ENCODE data around the gene FOLR3. TPM values are rescaled to one million over a fixed set of nuclear protein-coding genes. Genes with fewer than 3 reads are reported as not detected.
"Not testable (repeated sequence)": the region's sequence is repeated elsewhere in the genome, so short reads cannot be mapped to it uniquely, and the experiment has no call there.

FOLR3 gene
- total RNA-seq (2012; rRNA removed), result 0.36 TPM in 1 of 2 replicates, not detected in the other
- polyA plus RNA-seq (2012; rRNA removed), result 0.27 and 0.29 TPM in 2 replicates
- 0.54 and 0.55 TPM in 2 replicates for polyA plus RNA-seq (2012; cell fraction: cytosol; rRNA removed)
- polyA plus RNA-seq (2012; cell fraction: nucleus; rRNA removed; ENCODE audit: low replicate concordance), result 0.16 and 0.76 TPM in 2 replicates
- Bru-seq, nascent RNA, result percentile 8 among the genes with signal in this experiment
- BruChase-seq, experiment 1, labeled RNA remaining after a 6-hour chase, result percentile 22 among the genes with signal in this experiment
- not detected for BruChase-seq, experiment 2, labeled RNA remaining after a 2-hour chase
- long read RNA-seq, result 0 reads

DNA sequence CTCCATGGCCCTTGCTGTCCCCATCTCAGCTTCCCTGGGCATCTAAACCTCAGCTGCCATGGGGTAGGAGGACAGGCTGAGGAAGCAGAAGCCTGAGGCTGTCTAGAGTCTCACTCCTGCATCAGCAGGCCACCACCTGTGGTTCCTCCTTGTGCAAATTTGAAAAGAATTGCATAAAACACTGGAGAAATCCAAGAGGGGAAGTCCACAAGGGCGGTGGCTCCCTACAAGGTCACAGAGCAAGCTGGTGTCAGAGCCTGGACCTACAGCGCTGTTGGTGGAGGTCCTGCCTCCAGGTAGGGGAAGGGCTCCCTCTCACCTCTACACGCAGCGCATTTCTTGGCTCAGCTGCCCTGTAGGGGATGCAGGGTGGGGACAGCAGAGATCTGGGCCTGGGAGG lies at the start of gene FOLR3:
FOLR3 (plus strand) TSS at position 253 of the 400 bp plus-strand sequence. CDS start 228 bp downstream, outside the sequence.
- H3K27me3 ChIP-seq (ENCODE audit: control insufficient read depth, insufficient read depth, low read length); H3K79me1 ChIP-seq (ENCODE audit: low read depth in 1 of 2, low read length in 2 of 2); H3K9me3 ChIP-seq (ENCODE audit: control insufficient read depth, insufficient read depth, low read length); H3K4me3 ChIP-seq (ENCODE audit: insufficient read depth, low read depth, low read length); intact Hi-C loops (cut with micrococcal nuclease); BruUV-seq (replicated peaks); H3K4me2 ChIP-seq (ENCODE audit: low read depth, low read length); H4K20me1 ChIP-seq (ENCODE audit: insufficient read depth, low read length); H3K4me1 ChIP-seq (ENCODE audit: control insufficient read depth, insufficient read depth, low read length); H3K36me3 ChIP-seq (ENCODE audit: control insufficient read depth, insufficient read depth, low read length); H3K9me1 ChIP-seq (ENCODE audit: insufficient read depth, low read length); in situ Hi-C loops (cut with MboI; ENCODE audit: low sequenced_read_pairs); dilution Hi-C loops (cut with HindIII; ENCODE audit: low sequenced_read_pairs, unreplicated experiment); H3K9ac ChIP-seq (ENCODE audit: low read depth, low read length); DNase-seq; ATAC-seq (ENCODE audit: low read depth): not testable (repeated sequence)
- Histone ChIP-seq H2BK20ac (ENCODE audit: low read depth, low read length) (peak within 1 kb of the TSS; percentile 81), H3K23ac (ENCODE audit: low read depth, low read length) (peak within 1 kb of the TSS; percentile 87; the same call in 1 of the 2 replicates), H2BK15ac (ENCODE audit: low read depth, low read length) (peak within 1 kb of the TSS; percentile 70; the same call in 2 of the 3 replicates), H2AFZ (replicated peaks; ENCODE audit: low read length, poor library complexity) (peak within 1 kb of the TSS; percentile 35), H2BK5ac (ENCODE audit: low read depth, low read length, poor library complexity, severe bottlenecking) (peak within 1 kb of the TSS; percentile 78), H3K18ac (ENCODE audit: low read depth, low read length) (peak within 1 kb of the TSS; percentile 42; the same call in 1 of the 2 replicates), H3K4ac (ENCODE audit: low read depth, low read length) (peak within 1 kb of the TSS; percentile 92), H3K56ac (ENCODE audit: extremely low read depth, insufficient read depth, low read length) (0 out of 2 replicates have a peak within 1 kb of the TSS, but pooled peaks have one; percentile 5), H3K27ac (ENCODE audit: insufficient read depth, low read length) (peak within 1 kb of the TSS; percentile 62), H4K91ac (ENCODE audit: insufficient read depth, low read depth, low read length) (peak within 1 kb of the TSS; percentile 52), H2AK5ac (ENCODE audit: low read depth, low read length) (peak within 1 kb of the TSS; percentile 93; the same call in 1 of the 2 replicates), H2BK120ac (ENCODE audit: low read depth, low read length) (peak within 1 kb of the TSS; percentile 93), H4K8ac (ENCODE audit: low read depth in 2 of 2, low read length in 2 of 2) (peak within 1 kb of the TSS; percentile 24 to 78; a peak in 2 of 4 replicates), H3K14ac (replicated peaks; ENCODE audit: low read depth, low read length) (peak within 1 kb of the TSS; percentile 88), H2AK9ac (replicated peaks; ENCODE audit: low read depth, low read length, poor library complexity) (peak within 1 kb of the TSS; percentile 81), H4K5ac (ENCODE audit: low read depth, low read length) (peak within 1 kb of the TSS; percentile 64; the same call in 1 of the 2 replicates)
- ChIA-PET CTCF (interaction anchor here (0.7 kb wide), 1 partner anchor 131 kb away, joined by 3 read pairs; no protein-coding TSS in a partner anchor), POLR2A (ENCODE audit: unreplicated experiment) (interaction anchor here (0.6 kb wide), 1 partner anchor 348 kb away, joined by 3 read pairs; no protein-coding TSS in a partner anchor)
- WGBS, 2 experiments (ENCODE audit: extremely low coverage in 2 of 2, insufficient read length in 1 of 2), result no CpG with 5 or more reads among the region's 4 CpGs

All from IMR-90 (cell line).